ENCODE measurements around the gene SNX9. TPM values are rescaled to one million over a fixed set of nuclear protein-coding genes. Genes with fewer than 3 reads are reported as not detected.

Gene SNX9
- 21.0 to 28.7 TPM (median 23.4 TPM) in 5 replicates for total RNA-seq (2022; extraction: Qiagen RNA extraction; ENCODE audit: low read depth)

DNA sequence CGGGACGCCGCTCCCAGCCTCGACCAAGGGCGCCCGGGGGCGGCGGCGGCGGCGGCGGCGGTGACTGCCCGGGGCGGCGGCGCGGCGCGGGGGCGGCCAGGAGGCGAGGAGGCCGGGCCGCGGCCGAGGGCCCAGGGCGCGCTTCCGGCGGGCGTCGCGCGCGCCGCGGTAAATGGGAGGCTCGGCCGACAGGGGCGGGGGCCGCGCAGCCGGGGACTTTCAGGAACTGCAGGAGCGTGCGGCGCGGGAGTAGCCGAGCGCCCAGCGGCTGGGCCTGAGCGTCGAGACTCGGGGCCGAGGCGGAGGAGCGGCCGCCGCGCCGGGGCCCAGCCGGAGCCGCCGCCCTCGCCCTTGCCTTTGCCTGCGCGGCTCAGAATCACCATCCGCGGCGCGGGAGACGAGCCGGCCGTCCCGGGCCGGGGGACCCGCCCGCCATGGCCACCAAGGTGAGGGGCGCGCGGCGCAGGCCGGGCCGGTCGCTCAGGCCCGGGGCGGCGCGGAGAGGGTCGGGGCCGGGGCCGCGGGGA is at the start of gene SNX9:
TSS of gene SNX9 (plus strand) at position 246 of the 527 bp plus-strand sequence. CDS start at position 435, 189 bp downstream.

DNA sequence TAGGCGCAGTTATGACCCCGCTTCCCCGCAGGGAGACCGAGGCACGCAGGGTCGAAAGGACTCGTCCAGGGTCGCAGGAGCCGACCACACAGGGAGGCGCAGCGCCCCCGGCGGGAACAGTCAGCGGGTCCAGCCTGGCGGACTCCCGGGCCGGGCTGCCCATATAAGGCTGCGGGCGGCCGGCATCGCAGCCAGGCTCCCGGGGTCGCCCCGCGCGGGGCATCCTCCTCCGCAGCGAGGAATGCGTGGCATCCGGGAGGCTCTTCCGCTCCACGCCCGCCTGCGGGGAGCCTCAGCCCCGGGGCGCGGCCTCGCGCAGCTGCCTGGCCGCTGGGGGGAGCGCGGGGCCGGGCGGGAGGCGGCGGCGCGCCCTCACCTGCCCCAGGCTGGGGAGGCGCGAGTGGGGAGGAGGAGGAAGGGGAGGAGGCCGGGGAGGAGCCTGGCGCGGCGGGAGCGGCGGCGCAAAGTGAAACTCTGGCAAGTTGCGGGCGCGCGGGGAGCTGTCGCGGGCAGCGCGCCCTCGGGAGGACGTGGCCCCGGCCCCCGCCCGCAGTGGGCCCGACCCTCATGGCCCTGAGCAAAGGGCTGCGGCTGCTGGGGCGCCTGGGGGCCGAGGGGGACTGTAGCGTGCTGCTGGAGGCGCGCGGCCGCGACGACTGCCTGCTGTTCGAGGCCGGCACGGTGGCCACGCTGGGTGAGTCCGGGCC is 158.5 kb downstream of the SNX9 start, which contains the start of gene SYNJ2:
TSS of gene SYNJ2 (plus strand) at position 469 of the 707 bp plus-strand sequence. CDS start at position 568, 99 bp downstream.

Other genes starting within 250 kb of the SNX9 start
- gene SYNJ2, start 158.6 kb downstream of the SNX9 start, total RNA-seq (2022; extraction: Qiagen RNA extraction; ENCODE audit: low read depth): 44.4 to 56.8 TPM (median 51.6 TPM) in 5 replicates